Thymus (tissue), 11 donors: ENCODE data around the gene COPS4. TPM values are rescaled to one million over a fixed set of nuclear protein-coding genes. Genes with fewer than 3 reads are reported as not detected.

Experiments
- DNase-seq, 9 donors: peaks; one replicate each; pipeline ENCODE4 v3.0.0-alpha.2; 2013; ENCODE audit warnings: low spot score in 9 of 9, low read depth in 6 of 9, missing footprints in 1 of 9
- H3K27ac ChIP-seq, 2 donors: one replicate each; pipeline ENCODE4 v1.5.1; 2013; ENCODE audit warnings: control low read depth in 1 of 2, low read depth in 1 of 2, low read length in 1 of 2, mild to moderate bottlenecking in 1 of 2, moderate library complexity in 1 of 2
- H3K27me3 ChIP-seq, 2 donors: one replicate each; pipeline ENCODE4 v1.5.1; 2013; ENCODE audit warnings: low read length in 1 of 2; ENCODE audit not compliant: control insufficient read depth in 2 of 2, insufficient read depth in 1 of 2
- H3K36me3 ChIP-seq, 2 donors: one replicate each; pipeline ENCODE4 v1.5.1; 2013; ENCODE audit warnings: low read length in 1 of 2, mild to moderate bottlenecking in 1 of 2, moderate library complexity in 1 of 2; ENCODE audit not compliant: control insufficient read depth in 2 of 2, insufficient read depth in 2 of 2
- H3K4me1 ChIP-seq, 2 donors: one replicate each; pipeline ENCODE4 v1.5.1; 2013; ENCODE audit warnings: low read length in 2 of 2; ENCODE audit not compliant: control insufficient read depth in 2 of 2, insufficient read depth in 2 of 2
- H3K4me3 ChIP-seq, 2 donors: one replicate each; pipeline ENCODE4 v1.5.1; 2013; ENCODE audit warnings: low read length in 2 of 2, control low read depth in 1 of 2, mild to moderate bottlenecking in 1 of 2
- H3K9me3 ChIP-seq, 2 donors: one replicate each; pipeline ENCODE4 v1.5.1; 2013; ENCODE audit warnings: low read length in 1 of 2, mild to moderate bottlenecking in 1 of 2; ENCODE audit not compliant: control insufficient read depth in 2 of 2, insufficient read depth in 1 of 2
- WGBS: extraction: QIAGEN DNeasy Blood & Tissue Kit; methylation state at CpG from one replicate; pipeline ENCODE4 v1.1.7; 2013; 5-methylcytosine and 5-hydroxymethylcytosine counted together
- polyA plus RNA-seq: library from polyadenylated mRNA; stranded (reverse); fragments of 200-250 nt; gene quantifications from one replicate; pipeline ENCODE4 v1.2.3, GENCODE V29; 2013
- total RNA-seq: library from RNA; stranded (reverse); fragments of 120-200 nt; gene quantifications from one replicate; pipeline ENCODE4 v1.2.4, GENCODE V29; 2013
- donor health status: healthy.

COPS4 gene
- total and polyA plus RNA-seq, 2 donors = 43.6 to 61.4 TPM

DNA sequence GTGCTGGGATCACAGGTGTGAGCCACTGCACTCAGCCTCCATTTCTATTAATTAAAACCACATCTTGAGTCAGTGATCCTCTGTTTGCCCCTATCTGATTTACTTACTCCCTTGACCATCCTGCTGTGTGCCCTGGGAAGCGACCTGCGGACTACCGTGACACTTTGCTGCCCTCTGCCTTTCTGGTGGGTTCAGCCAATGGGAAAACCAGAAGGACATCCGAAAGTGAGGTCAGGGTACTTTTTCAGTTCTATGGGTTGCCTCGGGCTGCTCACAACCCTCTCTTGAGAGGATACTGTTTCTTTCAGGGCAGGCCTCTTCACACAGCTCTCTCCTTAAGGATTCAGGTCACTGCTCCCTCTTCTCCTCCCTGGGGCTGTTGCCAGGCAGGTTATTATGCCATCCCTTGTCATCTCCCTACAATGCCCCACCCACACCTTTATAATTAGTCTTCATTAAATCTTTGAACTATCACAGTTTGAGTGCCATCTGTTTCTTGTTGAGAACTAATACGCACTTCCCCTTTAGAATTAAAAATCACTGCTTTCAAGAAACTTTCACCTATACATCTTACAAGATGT, 58.2 kb downstream of the COPS4 start:
- H3K27ac ChIP-seq = no peak overlapping the region
- no peaks in the 10 kb centered on the region for H3K4me1 ChIP-seq
- peaks cover 0 to 20% of the 10 kb centered on the region in 2 donors for H3K36me3 ChIP-seq
- 94% methylated on average over 6 of the region's 6 CpGs for WGBS
- no peak for DNase-seq
- H3K9me3 ChIP-seq = no peaks in the 10 kb centered on the region
- H3K4me3 ChIP-seq = no peak overlapping the region
- no peaks in the 10 kb centered on the region for H3K27me3 ChIP-seq

DNA sequence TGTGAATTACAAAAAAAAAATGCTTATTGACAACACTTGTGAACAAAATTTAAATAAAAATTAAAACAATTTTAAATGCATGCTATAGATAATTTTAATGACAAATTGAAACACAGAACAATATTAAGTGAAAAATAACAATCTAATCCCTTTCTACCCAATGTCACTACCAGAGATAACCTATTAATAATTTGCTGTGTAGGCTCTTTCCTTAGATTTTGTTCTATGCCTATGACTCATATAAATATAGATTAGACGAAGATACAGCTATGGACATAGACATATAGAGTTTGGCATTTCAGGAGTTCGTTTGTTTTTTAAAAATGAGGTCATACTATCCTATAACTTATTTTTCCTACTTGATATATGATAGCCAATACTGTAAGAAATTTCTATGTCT, 61.4 kb downstream of the COPS4 start:
- DNase-seq = no peak
- Histone ChIP-seq H3K4me3 (no peak overlapping the region), H3K9me3 (no peaks in the 10 kb centered on the region), H3K36me3 (peaks cover 3 to 16% of the 10 kb centered on the region in 2 donors), H3K27me3 (no peaks in the 10 kb centered on the region), H3K4me1 (no peaks in the 10 kb centered on the region), H3K27ac (no peak overlapping the region)
- 96% methylated on average over 2 of the region's 2 CpGs for WGBS

DNA sequence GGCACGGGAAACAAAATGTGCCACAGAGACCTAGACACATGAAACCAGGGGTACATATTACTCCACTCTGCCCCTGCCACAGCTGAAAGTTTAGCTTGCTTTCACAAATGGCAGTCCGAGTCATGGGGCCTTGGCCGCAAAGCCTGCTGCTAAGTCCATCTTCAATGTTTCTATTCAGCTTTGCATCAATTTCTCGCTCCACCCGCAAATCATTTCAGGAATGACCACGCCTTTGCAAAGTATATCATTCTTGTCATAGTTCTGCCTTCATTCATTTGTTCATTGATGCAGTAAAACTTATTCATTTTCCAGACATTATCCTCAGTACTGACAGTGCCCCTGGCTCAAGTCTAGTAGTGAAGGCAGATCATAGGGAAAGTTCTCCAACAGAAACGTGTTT, 70.0 kb downstream of the COPS4 start:
- peaks cover 0 to 3% of the 10 kb centered on the region in 2 donors for H3K9me3 ChIP-seq
- H3K36me3 ChIP-seq = peaks cover 0 to 6% of the 10 kb centered on the region in 2 donors
- H3K27ac ChIP-seq = no peak overlapping the region
- peaks cover 6 to 10% of the 10 kb centered on the region in 2 donors for H3K4me1 ChIP-seq
- H3K4me3 ChIP-seq = no peak overlapping the region
- WGBS = 97% methylated on average over 7 of the region's 7 CpGs
- peaks cover 0 to 7% of the 10 kb centered on the region in 2 donors for H3K27me3 ChIP-seq
- DNase-seq = no peak

DNA sequence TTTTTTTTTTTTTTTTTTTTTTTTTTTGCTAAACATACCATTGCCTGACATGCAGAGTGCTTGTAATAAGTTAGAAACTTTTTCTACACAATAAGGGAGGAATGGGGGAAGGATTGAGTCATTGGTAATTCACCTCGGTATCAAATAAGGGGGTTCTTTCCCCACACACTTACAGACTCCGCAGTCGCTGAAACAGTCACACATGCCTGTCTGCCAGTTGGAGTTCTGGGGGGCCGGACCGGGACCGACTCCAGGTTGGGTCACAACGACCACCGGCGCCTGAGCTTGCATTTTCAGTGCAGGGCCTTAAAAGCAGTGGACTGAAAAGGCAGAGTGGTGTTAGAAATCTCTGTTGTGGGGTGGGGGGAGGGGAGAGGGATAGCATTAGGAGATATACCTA, 72.6 kb downstream of the COPS4 start:
- peaks cover 10 to 27% of the 10 kb centered on the region in 2 donors for H3K4me1 ChIP-seq
- H3K4me3 ChIP-seq = no peak overlapping the region
- H3K27me3 ChIP-seq = peaks cover 0 to 7% of the 10 kb centered on the region in 2 donors
- no peak for DNase-seq
- WGBS = 92% methylated on average over 9 of the region's 9 CpGs
- H3K27ac ChIP-seq = no peak overlapping the region
- peaks cover 0 to 3% of the 10 kb centered on the region in 2 donors for H3K9me3 ChIP-seq
- H3K36me3 ChIP-seq = no peaks in the 10 kb centered on the region

DNA sequence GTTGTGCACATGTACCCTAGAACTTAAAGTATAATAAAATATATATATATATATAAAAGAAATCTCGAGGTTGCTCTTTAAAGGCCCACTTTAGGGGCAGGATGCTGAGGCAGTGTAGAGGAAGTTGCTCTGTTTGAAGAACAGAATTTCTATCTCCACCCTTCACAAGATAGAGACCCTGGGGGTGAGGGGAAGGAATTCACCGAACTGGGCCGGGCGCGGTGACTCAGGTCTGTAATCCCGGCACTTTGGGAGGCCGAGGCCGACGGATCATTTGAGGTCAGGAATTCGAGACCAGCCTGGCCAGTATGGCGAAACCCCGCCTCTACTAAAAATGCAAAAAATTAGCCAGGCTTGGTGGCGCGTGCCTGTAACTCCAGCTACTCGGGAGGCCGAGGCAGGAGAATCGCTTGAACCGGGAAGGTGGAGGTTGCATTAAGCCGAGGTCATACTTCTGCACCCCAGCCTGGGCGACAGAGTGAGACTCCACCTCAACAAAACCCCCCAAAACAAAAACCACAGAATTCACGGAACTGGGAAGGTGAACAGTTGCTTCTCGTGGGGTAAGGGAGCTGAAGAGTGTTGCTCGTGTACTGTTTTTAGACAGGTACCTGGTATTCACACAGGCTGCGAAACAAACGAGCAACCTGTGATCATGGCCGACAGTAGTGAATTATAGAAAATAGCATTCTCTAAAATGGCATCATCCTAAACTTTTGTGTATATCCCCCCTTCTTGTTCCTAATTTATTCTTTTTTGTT, 73.3 kb downstream of the COPS4 start:
- Histone ChIP-seq H3K4me1 (peaks cover 13 to 33% of the 10 kb centered on the region in 2 donors), H3K27me3 (peaks cover 0 to 7% of the 10 kb centered on the region in 2 donors), H3K9me3 (peaks cover 0 to 3% of the 10 kb centered on the region in 2 donors), H3K36me3 (no peaks in the 10 kb centered on the region), H3K27ac (peak overlapping the region in 1 of 2 donors; percentile 18), H3K4me3 (no peak overlapping the region)
- WGBS = 88% methylated on average over 26 of the region's 26 CpGs
- DNase-seq = no peak

DNA sequence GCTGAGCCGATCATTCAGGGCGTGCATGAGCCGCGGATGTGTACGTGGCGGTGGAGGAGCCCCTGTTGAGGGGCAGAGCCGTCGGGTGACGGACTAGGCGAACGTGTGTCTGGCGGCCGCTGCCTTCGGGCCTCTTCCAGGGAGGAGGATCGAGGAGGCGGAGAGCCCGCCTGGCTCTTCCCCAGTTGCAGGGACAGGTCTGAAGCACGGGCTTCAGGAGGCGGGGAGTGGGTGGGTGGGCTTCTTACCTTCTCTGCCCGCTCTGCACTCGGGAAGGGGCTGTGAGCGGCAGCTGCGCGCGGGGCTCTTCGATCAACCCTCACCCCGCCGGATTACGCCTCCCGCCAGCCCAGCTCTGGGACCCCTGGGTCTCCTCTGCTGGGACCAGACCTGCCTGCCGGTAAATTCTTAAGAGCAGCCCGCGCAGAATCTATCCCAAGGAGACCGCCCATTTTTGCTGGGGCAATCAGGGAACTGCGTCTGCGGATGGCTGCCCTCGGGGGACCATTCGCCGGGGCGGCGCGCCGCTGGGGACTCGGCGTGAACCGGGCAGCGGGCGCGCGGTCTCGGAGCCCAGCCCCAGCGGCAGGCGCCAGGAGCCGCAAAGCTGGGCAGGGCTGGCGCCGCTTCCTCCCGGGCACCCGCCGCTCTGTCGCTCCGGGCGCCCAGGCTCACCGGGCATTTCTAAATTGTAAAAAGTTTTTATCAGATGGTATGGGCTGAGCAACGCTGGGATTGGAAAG, 74.7 kb downstream of the COPS4 start:
- Histone ChIP-seq H3K36me3 (no peaks in the 10 kb centered on the region), H3K27ac (peak overlapping the region; percentile 79 to 85), H3K4me1 (peaks cover 16 to 36% of the 10 kb centered on the region in 2 donors), H3K9me3 (peaks cover 0 to 3% of the 10 kb centered on the region in 2 donors), H3K4me3 (peak overlapping the region; percentile 50 to 71), H3K27me3 (peaks cover 0 to 7% of the 10 kb centered on the region in 2 donors)
- DNase-seq = peak in 3 of 9 donors; percentile 15 to 61 (median 23)
- WGBS = under 1% methylated on average over 64 of the region's 64 CpGs

DNA sequence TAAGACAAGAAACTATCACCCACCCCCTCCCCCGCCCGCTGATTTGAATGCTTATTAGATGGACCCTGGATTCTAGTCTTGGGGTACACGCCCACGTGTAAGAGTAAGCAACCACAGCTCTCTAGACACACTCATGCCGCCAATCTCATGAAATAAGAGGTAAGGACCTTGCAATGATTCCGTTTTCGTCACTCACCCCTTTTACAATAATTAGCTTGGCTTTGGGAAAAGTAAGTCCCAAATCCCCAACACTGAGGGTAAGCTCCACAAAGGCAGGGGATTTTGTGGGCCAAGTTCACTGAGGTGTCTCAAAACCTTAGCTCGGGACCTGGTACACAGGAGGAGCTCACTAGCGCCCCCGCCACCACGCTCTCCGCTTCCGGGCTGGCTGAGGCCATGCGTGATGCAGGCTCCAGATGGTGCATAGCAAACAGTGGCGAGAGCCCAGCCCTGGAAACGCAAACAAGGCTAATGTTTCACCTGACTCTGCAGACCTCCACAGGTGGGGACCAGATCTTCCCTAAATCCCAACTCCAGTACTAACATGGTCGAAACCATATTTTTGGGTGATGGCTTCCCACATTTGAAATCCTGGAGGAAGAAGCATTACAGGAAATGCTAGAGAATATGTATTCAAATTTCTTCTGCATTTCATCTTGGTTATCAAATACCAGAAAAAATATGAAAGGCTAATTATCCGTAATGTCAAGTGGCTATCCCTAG, 75.4 kb downstream of the COPS4 start:
- WGBS = 4% methylated on average over 18 of the region's 18 CpGs
- peaks cover 0 to 7% of the 10 kb centered on the region in 2 donors for H3K27me3 ChIP-seq
- DNase-seq = peak; percentile 75 to 94 (median 86)
- H3K27ac ChIP-seq = peak overlapping the region; percentile 79 to 85
- peaks cover 0 to 3% of the 10 kb centered on the region in 2 donors for H3K9me3 ChIP-seq
- H3K36me3 ChIP-seq = no peaks in the 10 kb centered on the region
- H3K4me3 ChIP-seq = peak overlapping the region; percentile 50 to 71
- peaks cover 16 to 36% of the 10 kb centered on the region in 2 donors for H3K4me1 ChIP-seq

DNA sequence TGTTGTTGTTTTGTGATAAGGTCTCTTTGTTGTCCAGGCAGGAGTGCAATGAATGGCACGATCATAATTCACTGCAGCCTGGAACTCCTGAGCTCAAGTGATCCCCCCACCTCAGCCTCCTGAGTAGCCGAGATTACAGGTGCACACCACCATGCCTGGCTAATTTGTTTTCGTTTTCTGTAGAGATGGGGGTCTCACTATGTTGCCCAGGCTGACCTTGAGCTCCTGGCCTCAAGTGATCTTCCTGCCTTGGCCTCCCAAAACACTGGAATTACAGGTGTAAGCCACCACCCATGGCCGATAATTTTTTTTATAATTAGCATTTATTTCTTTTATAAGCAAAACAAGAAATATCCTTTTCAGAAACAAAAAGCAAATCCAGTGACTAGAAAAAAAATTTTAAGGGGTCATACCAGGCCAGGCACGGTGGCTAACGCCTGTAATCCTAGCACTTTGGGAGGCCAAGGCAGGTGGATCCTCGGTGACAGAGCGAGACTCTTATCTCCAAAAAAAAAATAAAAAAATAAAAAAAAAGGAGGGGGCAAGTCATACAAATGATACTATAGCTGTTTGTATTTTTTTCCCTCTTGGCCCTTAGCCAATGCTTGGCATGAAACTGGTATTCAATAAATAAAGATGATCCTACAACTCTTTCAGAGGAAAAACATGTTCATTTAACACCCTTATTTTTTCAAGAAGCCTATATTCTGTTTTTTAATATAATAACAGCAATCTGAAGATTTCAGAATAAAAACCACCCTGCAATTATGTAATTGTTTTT, 76.2 kb downstream of the COPS4 start:
- no peaks in the 10 kb centered on the region for H3K36me3 ChIP-seq
- WGBS = 72% methylated on average over 8 of the region's 8 CpGs
- peaks cover 0 to 3% of the 10 kb centered on the region in 2 donors for H3K9me3 ChIP-seq
- H3K4me3 ChIP-seq = no peak overlapping the region
- no peak for DNase-seq
- peak overlapping the region in 1 of 2 donors; percentile 79 for H3K27ac ChIP-seq
- peaks cover 16 to 36% of the 10 kb centered on the region in 2 donors for H3K4me1 ChIP-seq
- H3K27me3 ChIP-seq = peaks cover 0 to 7% of the 10 kb centered on the region in 2 donors
